ENCODE data around the gene CYP4F22.

DNA sequence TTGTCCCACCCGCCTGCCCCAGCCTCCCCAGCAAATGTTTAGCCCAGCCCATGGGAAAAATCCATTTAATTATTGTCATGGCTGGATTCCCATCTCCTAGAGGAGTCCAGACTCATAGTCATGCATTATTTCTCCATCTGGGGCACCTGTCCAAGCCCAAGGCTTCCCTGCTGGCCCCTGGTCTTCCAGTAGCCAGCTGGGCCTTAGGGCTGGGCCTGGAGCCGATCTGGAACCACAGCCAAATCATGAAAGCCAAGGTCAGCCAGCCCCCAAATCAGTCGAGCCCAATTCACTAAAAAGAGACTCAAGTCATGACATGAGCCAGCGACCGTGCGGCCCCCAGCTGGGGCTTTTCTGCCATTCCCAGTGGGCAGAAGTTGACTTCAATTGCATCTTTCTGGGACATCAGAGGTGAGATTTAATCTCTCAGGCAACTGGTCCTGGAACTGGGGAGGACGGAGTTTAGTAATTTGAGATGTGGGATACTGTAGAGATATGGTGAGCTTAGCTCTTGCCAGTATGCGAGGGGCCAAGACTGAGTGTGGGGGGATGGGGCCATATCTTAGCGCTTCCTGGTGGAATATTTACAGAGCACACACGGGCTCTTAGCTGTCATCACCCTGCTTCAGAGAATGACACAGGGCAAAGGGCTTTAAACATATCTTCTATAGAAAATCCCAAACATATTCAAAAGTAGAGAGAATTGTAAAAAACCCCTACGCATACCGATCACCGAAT is 19.7 kb upstream of the CYP4F22 start:
- no peak for TF ChIP-seq POLR2AphosphoS5 (IDR thresholded peaks at IDR 0.05; ENCODE audit: low read depth, low read length)
- TF ChIP-seq SIN3A (IDR thresholded peaks at IDR 0.05; ENCODE audit: borderline replicate concordance, insufficient read depth, low read length): no peak
- TF ChIP-seq TAF1 (IDR thresholded peaks at IDR 0.05; ENCODE audit: borderline replicate concordance, insufficient read depth, low read length): no peak
- TF ChIP-seq, protein P1, sequence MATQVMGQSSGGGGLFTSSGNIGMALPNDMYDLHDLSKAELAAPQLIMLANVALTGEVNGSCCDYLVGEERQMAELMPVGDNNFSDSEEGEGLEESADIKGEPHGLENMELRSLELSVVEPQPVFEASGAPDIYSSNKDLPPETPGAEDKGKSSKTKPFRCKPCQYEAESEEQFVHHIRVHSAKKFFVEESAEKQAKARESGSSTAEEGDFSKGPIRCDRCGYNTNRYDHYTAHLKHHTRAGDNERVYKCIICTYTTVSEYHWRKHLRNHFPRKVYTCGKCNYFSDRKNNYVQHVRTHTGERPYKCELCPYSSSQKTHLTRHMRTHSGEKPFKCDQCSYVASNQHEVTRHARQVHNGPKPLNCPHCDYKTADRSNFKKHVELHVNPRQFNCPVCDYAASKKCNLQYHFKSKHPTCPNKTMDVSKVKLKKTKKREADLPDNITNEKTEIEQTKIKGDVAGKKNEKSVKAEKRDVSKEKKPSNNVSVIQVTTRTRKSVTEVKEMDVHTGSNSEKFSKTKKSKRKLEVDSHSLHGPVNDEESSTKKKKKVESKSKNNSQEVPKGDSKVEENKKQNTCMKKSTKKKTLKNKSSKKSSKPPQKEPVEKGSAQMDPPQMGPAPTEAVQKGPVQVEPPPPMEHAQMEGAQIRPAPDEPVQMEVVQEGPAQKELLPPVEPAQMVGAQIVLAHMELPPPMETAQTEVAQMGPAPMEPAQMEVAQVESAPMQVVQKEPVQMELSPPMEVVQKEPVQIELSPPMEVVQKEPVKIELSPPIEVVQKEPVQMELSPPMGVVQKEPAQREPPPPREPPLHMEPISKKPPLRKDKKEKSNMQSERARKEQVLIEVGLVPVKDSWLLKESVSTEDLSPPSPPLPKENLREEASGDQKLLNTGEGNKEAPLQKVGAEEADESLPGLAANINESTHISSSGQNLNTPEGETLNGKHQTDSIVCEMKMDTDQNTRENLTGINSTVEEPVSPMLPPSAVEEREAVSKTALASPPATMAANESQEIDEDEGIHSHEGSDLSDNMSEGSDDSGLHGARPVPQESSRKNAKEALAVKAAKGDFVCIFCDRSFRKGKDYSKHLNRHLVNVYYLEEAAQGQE (IDR thresholded peaks at IDR 0.05; ENCODE audit: insufficient read depth in 1 of 2, low read depth in 2 of 2, low read length in 2 of 2): no peak

Measured in PFSK-1 (cell line).